Stimulated activated CD4-positive, alpha-beta T cell treated with anti-CD3 and anti-CD28 coated beads, Interleukin-1b, Interleukin-23, amount 100 ng/mL, for 4 hours (primary cell): Measurements from ENCODE around the gene DRGX.

Experiments used
- DNase-seq, 2 donors: peaks; one replicate each; pipeline ENCODE4 v3.0.0-alpha.2; 2020; ENCODE audit warnings: low read depth in 2 of 2

Gene DRGX

GRCh38 chr10:49383853-49384252 is 12.0 kb downstream of the DRGX start:
- no peak for DNase-seq

DNA sequence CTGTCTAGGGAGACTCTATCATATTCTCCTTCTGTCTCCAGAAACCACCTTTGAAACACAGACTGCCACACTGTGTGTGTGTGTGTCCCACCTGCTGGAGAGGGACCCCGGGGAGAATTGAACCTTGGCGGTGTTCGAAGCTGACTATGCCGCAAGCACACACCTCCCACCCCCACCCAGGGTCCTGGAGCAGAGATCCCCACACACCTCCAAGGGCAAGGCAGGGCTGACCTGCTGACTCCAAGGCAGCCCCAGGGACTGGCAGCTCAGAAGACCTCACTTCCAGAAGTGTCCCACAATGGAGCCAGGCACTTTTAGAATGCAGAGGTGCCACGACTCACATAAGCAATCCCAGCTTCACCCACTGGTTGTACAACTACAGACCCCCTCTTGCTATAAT is 13.1 kb downstream of the DRGX start:
- no peak for DNase-seq

DNA sequence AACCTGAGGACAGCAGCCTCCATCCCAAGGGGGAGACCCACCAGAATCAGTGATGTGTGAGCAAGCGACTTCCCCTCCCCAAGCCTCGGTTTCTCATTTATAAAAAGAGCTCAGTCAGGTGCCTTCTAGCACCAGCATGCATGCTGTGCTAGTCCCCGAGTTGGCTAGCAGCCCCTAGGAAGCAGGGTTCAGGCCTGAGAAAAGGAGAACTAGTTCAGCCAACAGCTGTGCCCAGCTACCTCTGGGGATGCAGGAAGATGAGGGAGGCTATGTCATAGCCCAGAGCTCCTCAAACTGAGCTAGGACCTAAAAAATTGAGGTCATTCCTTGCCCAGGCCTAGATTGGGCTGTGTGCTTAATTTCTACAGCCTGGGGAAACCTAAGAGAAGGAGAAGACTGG is 13.7 kb downstream of the DRGX start:
- no peak for DNase-seq

DNA sequence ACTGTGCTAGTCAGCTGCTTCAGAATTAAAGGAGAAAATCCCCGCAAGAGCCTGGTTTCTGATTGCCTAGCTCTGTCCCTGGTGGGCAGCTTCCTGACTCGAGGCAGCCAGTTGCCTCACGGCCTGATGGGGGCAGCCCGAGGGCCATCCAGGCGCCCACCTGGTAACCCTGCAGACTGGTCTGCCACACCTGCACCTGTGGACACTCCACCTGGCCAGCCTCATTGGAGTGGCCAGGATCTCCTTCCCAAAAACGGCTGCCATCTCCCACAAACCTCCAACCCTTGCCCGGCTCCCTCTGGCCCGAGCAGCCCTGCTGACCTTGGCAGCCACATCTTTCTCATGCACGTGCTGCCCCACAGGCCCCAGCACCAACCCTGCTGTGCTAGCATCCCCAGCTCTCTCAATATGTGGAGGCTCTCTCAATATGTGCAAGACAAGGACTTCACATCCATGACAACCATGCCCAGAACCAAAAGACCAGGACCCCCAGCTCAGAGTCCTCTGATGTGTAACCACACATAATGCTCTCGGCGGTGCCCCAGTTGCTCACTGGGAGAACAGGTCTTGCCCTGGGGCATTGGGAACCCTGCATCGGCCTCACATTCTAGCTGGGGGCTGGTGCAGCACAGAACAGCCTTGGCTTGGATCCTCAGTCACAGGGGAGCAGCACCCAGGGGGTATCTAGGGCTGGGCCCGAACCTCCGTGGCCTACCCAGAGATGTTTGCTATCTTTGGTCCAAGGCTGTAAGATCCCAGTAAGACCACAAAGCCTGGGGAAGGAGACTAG is 14.6 kb downstream of the DRGX start:
- DNase-seq: no peak

GRCh38 chr10:49379596-49380410 is 16.1 kb downstream of the DRGX start:
- DNase-seq: no peak

DNA sequence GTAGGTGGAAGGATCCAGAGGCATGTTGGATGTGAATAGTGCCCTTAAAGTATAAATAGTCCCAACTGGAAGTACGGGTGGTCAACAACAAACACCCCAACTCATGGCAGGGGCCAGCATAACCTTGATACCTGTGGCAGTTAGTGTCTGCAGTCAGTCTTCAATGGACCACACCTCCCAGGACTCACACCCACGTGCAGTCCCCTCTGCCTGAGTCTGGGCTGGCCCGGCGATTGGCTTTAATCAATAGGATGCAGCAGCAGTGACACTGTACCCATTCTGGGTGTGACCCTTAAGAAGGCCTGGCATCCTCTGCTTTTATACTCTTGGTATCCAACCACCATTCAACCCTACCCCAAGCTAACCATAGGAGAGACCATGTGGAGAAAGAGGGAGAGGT is 18.6 kb downstream of the DRGX start:
- no peak for DNase-seq

GRCh38 chr10:49375611-49376010 is 20.3 kb downstream of the DRGX start:
- no peak for DNase-seq

GRCh38 chr10:49374740-49375139 is 21.1 kb downstream of the DRGX start:
- DNase-seq: no peak

GRCh38 chr10:49373361-49373760 is 22.5 kb downstream of the DRGX start:
- no peak for DNase-seq

DNA sequence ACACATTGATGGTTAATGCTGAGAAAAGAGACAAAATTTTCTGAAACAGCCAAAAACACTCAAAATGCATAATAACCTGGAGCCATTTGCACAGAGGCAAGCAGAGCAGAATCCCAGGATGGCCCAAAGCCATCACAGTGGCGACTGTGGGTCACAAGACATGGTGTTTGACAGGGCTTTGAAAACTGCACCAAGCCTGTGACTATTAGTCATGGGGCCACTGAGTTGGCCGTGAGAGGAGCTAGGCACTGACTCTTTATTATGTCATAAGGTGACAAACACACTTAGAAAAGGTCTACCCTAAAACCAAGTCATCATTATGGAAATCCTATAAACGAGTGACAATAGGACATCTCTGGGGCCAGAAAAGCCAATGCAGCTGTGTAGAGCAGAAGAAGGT is 23.9 kb downstream of the DRGX start:
- no peak for DNase-seq

- DNase-seq: no peak
Observed at GRCh38 chr10:49370326-49371100, 25.4 kb downstream of the DRGX start.

DNA sequence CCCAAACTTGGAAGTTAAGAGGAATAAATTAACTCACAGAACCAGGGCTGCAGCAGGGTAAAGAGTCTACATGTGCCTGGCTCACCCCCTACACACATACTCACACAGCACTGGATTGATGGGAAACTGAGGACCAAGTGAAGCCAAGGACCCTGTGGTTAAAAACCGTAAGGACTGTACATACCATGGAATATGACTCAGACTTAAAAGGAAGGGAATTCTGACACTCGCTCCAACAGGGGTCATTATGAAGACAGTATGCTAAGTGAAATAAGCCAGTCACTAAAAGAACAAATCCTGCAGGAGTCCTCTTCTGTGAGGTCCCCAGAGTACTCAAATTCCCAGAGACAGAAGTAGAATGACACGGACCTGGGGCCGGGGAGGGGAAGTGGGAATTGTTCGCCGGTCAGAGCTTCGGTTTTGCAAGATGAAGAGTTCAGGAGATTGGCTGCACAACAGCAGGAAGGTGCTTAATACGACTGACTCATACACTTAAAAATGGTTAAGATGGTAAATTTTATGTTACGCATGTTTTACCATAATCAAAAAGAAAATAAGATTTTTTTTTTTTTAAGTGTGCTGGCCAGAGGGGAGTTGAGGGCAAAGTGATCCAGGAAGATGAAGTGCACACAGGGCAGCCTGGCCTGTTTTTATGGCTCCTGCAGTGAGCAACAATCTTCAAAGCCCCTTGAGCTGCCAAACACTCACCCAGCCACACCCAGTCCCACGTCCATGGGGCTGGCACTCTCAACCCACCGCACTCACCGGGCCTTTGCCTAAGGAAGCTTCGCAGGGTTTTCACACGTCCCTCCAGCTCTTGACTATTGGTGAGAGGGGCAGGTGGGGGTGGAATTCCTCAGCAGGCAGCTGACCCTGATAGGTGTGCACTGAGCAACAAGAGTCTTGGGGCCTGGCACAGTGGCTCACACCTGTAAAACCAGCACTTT is 26.4 kb downstream of the DRGX start:
- no peak for DNase-seq

DNA sequence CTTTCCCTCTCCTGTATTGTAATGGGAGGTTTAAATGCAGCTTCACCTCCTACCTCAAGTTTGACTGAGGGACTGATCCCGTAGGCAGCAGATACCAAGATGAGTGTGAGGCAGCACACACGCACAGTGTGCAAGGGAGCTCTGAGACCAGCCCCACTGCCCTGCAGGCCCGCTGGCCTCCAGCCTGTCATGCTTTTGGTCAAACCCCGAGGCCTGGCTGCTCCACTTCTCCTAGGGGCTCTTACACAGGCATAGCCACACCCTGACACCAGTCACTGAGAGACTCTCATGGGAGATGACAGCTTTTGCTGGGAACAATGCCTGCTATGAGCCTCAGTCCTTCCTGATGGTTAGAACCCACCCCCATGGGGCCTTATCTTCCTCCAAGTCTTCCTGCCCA is 27.6 kb downstream of the DRGX start:
- DNase-seq: no peak

- no peak for DNase-seq
Observed at GRCh38 chr10:49367600-49367999, 28.3 kb downstream of the DRGX start.

DNA sequence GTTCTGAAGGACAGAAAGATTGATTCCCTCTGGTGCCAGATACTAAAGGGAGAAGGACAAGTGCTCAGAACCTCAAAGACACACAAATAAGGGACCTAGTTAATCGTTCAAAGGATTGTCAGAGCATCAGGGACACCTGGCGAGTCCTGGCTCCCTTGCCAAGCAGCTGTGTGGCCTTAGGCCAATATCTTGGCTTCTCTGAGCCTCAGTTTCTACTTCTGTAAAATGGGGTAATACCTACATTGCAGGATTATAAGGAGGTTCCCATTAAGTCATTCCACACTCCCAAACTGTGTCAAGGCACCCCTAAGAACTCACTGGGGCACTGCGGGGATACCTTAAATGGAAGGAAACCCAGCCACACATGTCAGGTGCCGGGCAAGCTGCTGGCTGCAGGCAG is 29.4 kb downstream of the DRGX start:
- DNase-seq: no peak

DNA sequence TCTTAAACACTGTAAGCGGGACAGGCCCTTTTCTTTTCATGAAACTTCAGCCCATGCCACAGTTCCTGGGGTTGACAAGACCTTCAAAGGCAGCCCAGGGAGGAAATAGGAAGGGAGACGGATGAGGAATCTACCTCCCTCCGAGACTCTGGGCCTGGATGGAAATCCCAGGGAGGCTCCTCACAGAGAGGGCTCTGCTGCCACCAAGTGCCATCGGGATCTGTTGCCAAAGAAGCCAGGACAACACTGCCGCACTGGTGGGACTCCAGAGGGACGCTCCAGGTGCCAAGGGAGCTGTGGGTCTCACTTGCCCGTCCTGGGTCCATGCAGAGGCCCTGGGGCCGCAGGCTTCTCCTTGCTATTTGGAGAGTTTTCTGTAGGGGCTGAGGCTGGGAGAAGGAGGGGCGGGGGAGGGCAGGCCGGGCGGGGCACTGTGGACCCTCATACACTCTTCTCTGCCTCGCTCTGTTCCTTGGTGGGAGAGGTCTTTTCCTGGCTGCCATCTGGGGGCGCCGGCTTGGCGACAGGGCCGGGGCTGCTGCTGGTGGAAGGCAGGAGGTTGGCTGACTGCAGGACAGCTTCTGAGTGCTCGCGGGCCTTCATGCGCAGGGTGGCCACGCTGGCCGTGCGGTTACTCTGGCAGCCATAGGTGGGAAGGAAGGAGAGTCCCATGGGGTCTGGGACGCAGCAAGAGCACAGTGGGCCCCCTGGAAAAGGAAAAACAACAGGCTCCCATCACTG is 30.0 kb downstream of the DRGX start:
- DNase-seq: no peak

- no peak for DNase-seq
Observed at GRCh38 chr10:49365275-49365674, 30.6 kb downstream of the DRGX start.

DNA sequence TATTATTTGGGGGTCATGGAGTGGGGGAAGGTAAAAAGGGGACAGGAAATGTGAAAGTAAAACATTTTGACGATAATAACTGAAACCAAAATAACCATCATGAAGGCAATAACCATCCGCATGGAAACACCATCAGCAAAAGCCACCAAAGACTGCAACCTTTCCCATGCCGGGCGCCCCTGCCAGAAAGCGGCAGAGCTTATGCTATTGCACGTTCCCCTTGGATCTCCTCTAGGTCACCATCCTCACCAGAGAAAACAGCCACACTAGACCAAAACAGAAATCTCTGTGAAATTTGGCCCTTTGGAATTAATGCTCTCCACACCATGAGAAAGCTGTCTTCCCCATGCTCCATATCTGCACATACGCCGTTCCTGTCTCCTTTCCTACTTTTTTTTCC is 31.1 kb downstream of the DRGX start:
- no peak for DNase-seq

DNA sequence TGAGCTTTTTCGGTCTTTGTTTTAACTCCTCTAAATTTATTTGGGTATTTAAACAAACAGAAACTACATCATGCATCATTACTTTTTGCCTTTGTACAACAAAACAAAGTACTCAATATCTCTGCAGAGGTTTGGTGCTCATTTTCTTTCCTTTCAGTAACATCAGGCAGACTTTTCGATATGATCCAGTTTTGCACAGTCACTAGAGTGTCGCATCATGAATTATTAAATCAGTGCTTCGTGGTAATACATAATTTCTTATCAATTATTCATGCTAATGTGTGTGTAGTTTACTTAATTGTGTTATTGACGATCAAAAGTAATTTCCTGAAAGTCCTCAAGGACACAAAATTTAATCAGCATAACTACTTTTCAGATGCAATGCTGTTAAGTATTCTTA is 31.8 kb downstream of the DRGX start:
- DNase-seq: no peak

DNA sequence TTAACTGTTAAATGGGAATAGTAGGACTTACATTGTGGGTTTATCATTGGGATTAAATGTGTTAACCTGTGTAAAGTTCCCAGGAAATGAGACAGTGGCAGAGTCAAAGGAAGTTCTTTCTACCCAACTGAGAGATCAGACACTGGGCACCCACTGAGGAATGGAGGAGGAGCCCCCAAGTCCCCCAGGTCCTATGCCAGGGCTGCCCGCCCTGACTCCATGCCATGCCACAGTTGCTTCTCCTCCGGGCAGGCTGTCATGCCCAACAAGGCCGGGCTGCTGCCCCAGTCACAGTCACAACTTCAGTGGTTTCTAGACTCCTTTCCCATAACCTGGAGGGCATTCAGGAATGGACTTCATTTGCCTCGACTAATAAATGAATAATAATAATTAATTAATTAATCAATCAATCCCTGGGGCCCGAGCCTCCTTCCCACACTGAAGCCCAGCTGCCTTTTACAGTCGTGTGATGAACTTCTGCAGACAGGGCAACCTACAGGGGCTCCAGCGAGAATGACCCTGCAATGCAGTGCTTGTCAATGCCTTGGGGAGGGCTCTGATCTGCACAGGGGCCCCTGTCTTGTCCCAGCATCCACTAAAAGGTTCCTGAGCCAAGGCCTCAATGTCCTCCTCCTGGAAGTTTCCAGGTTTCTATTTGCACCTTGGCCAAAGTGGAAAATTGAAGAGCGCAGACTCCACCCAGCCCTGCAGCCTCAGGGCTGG is 32.4 kb downstream of the DRGX start:
- no peak for DNase-seq
